Adipose tissue (tissue), 3 donors: ENCODE measurements around the gene ZNF607. TPM values are rescaled to one million over a fixed set of nuclear protein-coding genes. Genes with fewer than 3 reads are reported as not detected.

Source experiments
- H3K27ac ChIP-seq: one replicate; pipeline ENCODE4 v1.5.1; 2013; ENCODE audit warnings: low read depth, low read length
- WGBS, 3 donors: extraction: QIAGEN DNeasy Blood & Tissue Kit; methylation state at CpG; one replicate each; pipeline ENCODE4 v1.1.7; 2013; 5-methylcytosine and 5-hydroxymethylcytosine counted together
- polyA plus RNA-seq, 3 donors: library from polyadenylated mRNA; stranded (reverse); fragments of 200-250 nt; gene quantifications; one replicate each; pipeline ENCODE4 v1.2.3, GENCODE V29; 2013
- donor health status: healthy with polysubstance abuse.
- donor health status: Bipolar disorder and iron deficiency.
- donor health status: healthy.

ZNF607 gene
- polyA plus RNA-seq, 3 donors, result 1.1 to 1.9 (median 1.6) TPM

DNA sequence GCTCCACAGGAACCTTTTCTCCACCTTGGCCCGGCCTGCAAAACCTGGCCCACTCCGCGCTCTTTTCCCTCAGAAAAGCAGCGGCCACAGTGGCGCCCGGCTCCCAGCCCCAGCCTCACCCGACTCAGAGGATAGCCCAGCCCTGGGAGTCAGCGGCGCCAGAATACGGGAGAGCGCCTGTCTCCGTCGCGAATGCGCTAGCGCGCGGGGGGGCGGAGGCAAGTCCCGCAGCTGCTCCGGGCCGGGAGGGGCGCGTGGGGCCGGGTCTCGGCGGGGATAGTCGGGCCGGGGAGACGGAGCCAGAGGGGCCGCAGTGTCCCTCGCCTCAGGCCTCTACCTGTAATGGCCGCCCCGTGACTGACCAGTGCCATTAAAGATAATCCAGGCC, 64.3 kb downstream of the ZNF607 start, which contains the start of gene ZFP30:
TSS of gene ZFP30 (minus strand) at position 165 of the 388 bp plus-strand sequence. CDS start 7,643 bp downstream, outside the sequence.
- 0 to 1% (median 1%) methylated on average over 34 of the region's 34 CpGs for WGBS, 3 donors

DNA sequence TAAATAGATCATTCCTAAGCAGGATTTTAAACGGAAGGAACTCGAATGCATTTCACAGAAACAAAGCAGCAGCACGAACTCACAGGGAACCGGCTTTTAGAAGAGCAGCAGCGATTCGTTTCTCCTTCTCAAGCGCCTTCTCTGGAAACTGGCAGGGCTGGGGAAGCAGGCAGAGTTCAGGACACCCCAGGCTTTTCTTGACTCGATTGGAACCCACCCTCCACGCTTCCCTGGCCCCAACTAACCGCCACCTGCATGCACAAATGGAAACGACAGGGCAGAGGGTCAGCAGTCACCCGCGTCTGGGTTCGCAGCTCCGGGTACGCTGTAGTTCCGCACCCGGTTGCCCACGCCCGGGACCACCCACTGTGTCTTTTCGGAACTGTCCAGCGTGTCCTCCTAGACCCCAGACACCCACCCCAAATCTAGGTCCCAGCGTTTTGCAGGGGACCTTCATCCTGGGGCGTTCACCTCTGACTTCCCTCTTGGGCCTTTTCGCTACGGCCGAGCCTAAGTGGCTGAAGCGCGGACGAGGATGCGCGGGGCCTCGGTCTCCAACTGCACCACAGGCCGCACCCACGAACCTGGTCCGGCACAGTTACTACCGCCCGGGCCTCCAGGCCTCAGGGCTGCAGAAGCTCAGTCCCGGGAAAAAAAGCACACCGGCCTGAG, 64.8 kb downstream of the ZNF607 start:
- WGBS, 3 donors, result 0% methylated on average over 40 of the region's 40 CpGs
- no peak overlapping the region for H3K27ac ChIP-seq

More for the DNA sequence above, 64.3 kb downstream of the ZNF607 start, which contains the start of gene ZFP30:
- no peak within 1 kb of the TSS for H3K27ac ChIP-seq

DNA sequence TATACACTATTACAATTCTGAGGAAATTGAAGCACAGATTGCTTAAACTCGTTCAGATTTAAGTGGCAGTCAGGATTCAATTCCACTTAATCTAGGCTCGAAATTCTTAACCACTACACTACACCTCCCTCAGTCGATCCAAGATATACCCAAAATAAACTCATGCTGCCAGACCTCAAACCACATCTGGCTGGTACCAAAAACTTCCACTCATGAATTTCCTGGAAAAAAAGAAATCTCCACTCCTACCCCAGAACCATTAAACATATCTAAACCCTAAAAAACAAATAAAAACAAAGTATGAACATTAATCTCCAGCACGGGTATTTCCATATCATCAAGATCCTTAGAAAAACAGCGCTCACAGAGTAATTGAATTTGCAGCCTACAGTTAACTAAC, 65.4 kb downstream of the ZNF607 start:
- H3K27ac ChIP-seq, result no peak overlapping the region
- WGBS, 3 donors, result 3 to 6% (median 5%) methylated on average over 5 of the region's 5 CpGs

Other genes with a start within 250 kb of the ZNF607 start
- gene ZNF793, start 212.8 kb downstream of the ZNF607 start, polyA plus RNA-seq, result 1 to 10 TPM in 2 of 3 donors, under 1 TPM in 1; 0.58 to 2.8 (median 1.1) TPM
- gene ZNF571, start 125.0 kb downstream of the ZNF607 start, polyA plus RNA-seq, result 1 to 10 TPM in 2 of 3 donors, under 1 TPM in 1; 0.74 to 2.2 (median 1.0) TPM
- gene ZNF540, start 124.9 kb downstream of the ZNF607 start, polyA plus RNA-seq, result 1 to 10 TPM in 2 of 3 donors, under 1 TPM in 1; 0.79 to 3.1 (median 1.4) TPM
- gene ZFP30, start 64.3 kb downstream of the ZNF607 start, polyA plus RNA-seq, result 1 to 10 TPM; 1.9 to 2.4 (median 2.1) TPM
- gene ZNF573, start 59.8 kb upstream of the ZNF607 start, polyA plus RNA-seq, result 1 to 10 TPM in 2 of 3 donors, under 1 TPM in 1; 0.22 to 1.3 (median 1.1) TPM
- not detected for gene WDR87, start 186.8 kb upstream of the ZNF607 start, polyA plus RNA-seq
- 1 to 10 TPM; 2.5 to 7.1 (median 3.3) TPM for gene SIPA1L3, start 187.4 kb upstream of the ZNF607 start, polyA plus RNA-seq